Measurements from ENCODE around the gene CCN5. TPM values are rescaled to one million over a fixed set of nuclear protein-coding genes. Genes with fewer than 3 reads are reported as not detected.
"Not testable (repeated sequence)": the region's sequence is repeated elsewhere in the genome, so short reads cannot be mapped to it uniquely, and the experiment has no call there.

Gene CCN5
- total RNA-seq, 1 donor from 2014 or later, result not detected

GRCh38 chr20:44761423-44761822 lies 46.3 kb downstream of the CCN5 start:
- Mint-ChIP-seq H3K36me3 (no peaks in the 10 kb centered on the region), H3K4me3 (no peak overlapping the region), H3K27me3 (ENCODE audit: insufficient read depth, low read depth) (peaks cover 22% of the 10 kb centered on the region), H3K9me3 (no peaks in the 10 kb centered on the region), H3K27ac (no peak overlapping the region), H3K4me1 (peaks cover 31% of the 10 kb centered on the region)
- no peak overlapping the region for H3K4me2 ChIP-seq
- no peak overlapping the region for H3K9ac ChIP-seq
- H4K20me1 ChIP-seq (ENCODE audit: low read depth), result peaks cover 18% of the 10 kb centered on the region
- peaks cover 16% of the 10 kb centered on the region for H3K4me1 ChIP-seq
- H3F3A ChIP-seq (ENCODE audit: low read depth), result peaks cover 5% of the 10 kb centered on the region
- no peaks in the 10 kb centered on the region for H3K36me3 ChIP-seq
- no peak for DNase-seq (ENCODE audit: low spot score)
- no peaks in the 10 kb centered on the region for H3K79me2 ChIP-seq (ENCODE audit: low read depth)
- no peaks in the 10 kb centered on the region for H3K9me3 ChIP-seq (ENCODE audit: low read depth)
- H3K27ac ChIP-seq, result no peak overlapping the region
- H3K4me3 ChIP-seq, result no peak overlapping the region
- H2AFZ ChIP-seq (replicated peaks), result no peak overlapping the region
- TF ChIP-seq EZH2phosphoT487 (IDR thresholded peaks at IDR 0.05) (no peak), EZH2 (IDR thresholded peaks at IDR 0.05) (no peak)
- TF ChIP-seq, protein P1, sequence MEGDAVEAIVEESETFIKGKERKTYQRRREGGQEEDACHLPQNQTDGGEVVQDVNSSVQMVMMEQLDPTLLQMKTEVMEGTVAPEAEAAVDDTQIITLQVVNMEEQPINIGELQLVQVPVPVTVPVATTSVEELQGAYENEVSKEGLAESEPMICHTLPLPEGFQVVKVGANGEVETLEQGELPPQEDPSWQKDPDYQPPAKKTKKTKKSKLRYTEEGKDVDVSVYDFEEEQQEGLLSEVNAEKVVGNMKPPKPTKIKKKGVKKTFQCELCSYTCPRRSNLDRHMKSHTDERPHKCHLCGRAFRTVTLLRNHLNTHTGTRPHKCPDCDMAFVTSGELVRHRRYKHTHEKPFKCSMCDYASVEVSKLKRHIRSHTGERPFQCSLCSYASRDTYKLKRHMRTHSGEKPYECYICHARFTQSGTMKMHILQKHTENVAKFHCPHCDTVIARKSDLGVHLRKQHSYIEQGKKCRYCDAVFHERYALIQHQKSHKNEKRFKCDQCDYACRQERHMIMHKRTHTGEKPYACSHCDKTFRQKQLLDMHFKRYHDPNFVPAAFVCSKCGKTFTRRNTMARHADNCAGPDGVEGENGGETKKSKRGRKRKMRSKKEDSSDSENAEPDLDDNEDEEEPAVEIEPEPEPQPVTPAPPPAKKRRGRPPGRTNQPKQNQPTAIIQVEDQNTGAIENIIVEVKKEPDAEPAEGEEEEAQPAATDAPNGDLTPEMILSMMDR (IDR thresholded peaks at IDR 0.05), result no peak
- H3K27me3 ChIP-seq, result peaks cover 20% of the 10 kb centered on the region

DNA sequence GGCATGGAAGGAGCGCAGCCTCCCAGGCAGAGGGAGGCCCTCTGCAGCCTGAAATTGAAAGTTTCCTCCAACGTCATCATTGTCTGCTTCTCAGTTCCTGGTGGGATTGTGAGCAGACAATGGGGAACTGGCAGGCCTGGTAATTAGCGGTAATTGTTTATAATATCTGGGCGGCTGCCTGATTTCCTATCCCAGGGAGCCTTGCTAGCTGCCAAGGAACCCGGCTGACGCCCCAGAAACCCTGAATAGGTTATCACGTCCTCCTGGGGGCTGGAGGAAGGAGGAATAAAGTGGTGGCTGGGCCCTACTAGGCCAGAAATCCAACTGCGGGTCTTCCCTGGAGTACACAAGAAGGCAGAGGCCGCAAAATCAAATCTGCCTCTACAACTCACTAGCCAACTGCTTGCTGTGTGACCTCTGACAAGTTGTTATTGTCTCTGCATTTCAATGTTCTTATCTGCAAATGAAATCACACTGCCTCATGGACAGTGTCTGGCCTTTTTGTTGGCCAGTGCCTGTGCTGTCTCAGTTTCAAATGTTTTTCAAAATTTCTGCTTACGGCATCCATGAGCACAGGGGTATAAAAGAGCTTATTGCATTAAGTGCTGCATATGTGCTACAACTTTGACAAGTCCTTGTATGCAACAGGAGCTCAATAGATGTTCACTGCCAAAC lies 47.4 kb downstream of the CCN5 start:
- Histone ChIP-seq H3K9me3 (ENCODE audit: low read depth) (no peaks in the 10 kb centered on the region), H3F3A (ENCODE audit: low read depth) (peaks cover 5% of the 10 kb centered on the region), H3K36me3 (no peaks in the 10 kb centered on the region), H3K79me2 (ENCODE audit: low read depth) (no peaks in the 10 kb centered on the region), H3K4me2 (peak overlapping the region; percentile 22), H3K9ac (no peak overlapping the region), H3K27ac (no peak overlapping the region), H3K4me3 (no peak overlapping the region), H3K4me1 (peaks cover 16% of the 10 kb centered on the region), H3K27me3 (peaks cover 20% of the 10 kb centered on the region), H4K20me1 (ENCODE audit: low read depth) (peaks cover 18% of the 10 kb centered on the region), H2AFZ (replicated peaks) (no peak overlapping the region)
- peaks cover 19% of the 10 kb centered on the region for H3K27me3 Mint-ChIP-seq (ENCODE audit: insufficient read depth, low read depth)
- no peaks in the 10 kb centered on the region for H3K36me3 Mint-ChIP-seq
- peak; percentile 27 for DNase-seq (ENCODE audit: low spot score)
- no peak overlapping the region for H3K4me3 Mint-ChIP-seq
- no peak overlapping the region for H3K27ac Mint-ChIP-seq
- no peaks in the 10 kb centered on the region for H3K9me3 Mint-ChIP-seq
- TF ChIP-seq, protein P1 (IDR thresholded peaks at IDR 0.05), result no peak
- no peak for TF ChIP-seq EZH2 (IDR thresholded peaks at IDR 0.05)
- no peak for TF ChIP-seq EZH2phosphoT487 (IDR thresholded peaks at IDR 0.05)
- H3K4me1 Mint-ChIP-seq, result peaks cover 31% of the 10 kb centered on the region

GRCh38 chr20:44763798-44764197 lies 48.6 kb downstream of the CCN5 start:
- not testable (repeated sequence) for H3K36me3 Mint-ChIP-seq; H3K27ac Mint-ChIP-seq; H3K9me3 Mint-ChIP-seq; H3K79me2 ChIP-seq (ENCODE audit: low read depth); H3K9me3 ChIP-seq (ENCODE audit: low read depth); H3K4me2 ChIP-seq; DNase-seq (ENCODE audit: low spot score); H3K4me3 Mint-ChIP-seq; H2AFZ ChIP-seq (replicated peaks); H3K36me3 ChIP-seq; H3K27ac ChIP-seq; H3K4me3 ChIP-seq; H3F3A ChIP-seq (ENCODE audit: low read depth); H3K9ac ChIP-seq
- H3K4me1 Mint-ChIP-seq, result peaks cover 27% of the 10 kb centered on the region
- peaks cover 18% of the 10 kb centered on the region for H4K20me1 ChIP-seq (ENCODE audit: low read depth)
- H3K27me3 ChIP-seq, result peaks cover 20% of the 10 kb centered on the region
- H3K4me1 ChIP-seq, result peaks cover 16% of the 10 kb centered on the region
- H3K27me3 Mint-ChIP-seq (ENCODE audit: insufficient read depth, low read depth), result peaks cover 15% of the 10 kb centered on the region

DNA sequence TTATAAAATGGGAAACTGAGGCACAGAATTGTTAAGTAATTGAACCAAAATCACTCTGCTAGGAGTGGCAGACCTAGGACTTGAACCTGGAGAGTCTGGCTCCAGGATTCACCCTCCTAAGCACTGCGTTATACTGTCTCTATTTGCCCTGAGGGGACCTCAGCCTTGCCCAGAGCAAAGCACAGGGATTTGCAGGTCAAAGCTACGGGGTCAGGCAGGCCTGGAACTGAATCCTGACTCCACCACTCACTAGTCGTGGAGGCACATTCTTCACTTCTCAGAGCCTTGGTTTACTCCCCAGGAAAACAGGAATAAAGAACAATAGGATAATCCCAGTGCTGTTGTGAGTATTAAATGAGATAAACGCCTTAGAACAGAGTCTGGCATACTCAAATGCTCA lies 49.9 kb downstream of the CCN5 start:
- Histone ChIP-seq H3K27me3 (peaks cover 17% of the 10 kb centered on the region), H4K20me1 (ENCODE audit: low read depth) (peaks cover 18% of the 10 kb centered on the region), H3K27ac (no peak overlapping the region), H3F3A (ENCODE audit: low read depth) (peaks cover 5% of the 10 kb centered on the region), H3K4me1 (peaks cover 16% of the 10 kb centered on the region), H3K4me2 (no peak overlapping the region), H3K36me3 (no peaks in the 10 kb centered on the region), H3K9ac (no peak overlapping the region), H3K79me2 (ENCODE audit: low read depth) (no peaks in the 10 kb centered on the region), H3K9me3 (ENCODE audit: low read depth) (no peaks in the 10 kb centered on the region), H3K4me3 (no peak overlapping the region), H2AFZ (replicated peaks) (no peak overlapping the region)
- peak; percentile 35 for DNase-seq (ENCODE audit: low spot score)
- Mint-ChIP-seq H3K36me3 (no peaks in the 10 kb centered on the region), H3K9me3 (no peaks in the 10 kb centered on the region), H3K4me1 (peaks cover 38% of the 10 kb centered on the region), H3K27me3 (ENCODE audit: insufficient read depth, low read depth) (peaks cover 16% of the 10 kb centered on the region), H3K27ac (no peak overlapping the region), H3K4me3 (no peak overlapping the region)
- TF ChIP-seq EZH2phosphoT487 (IDR thresholded peaks at IDR 0.05) (no peak), EZH2 (IDR thresholded peaks at IDR 0.05) (no peak)
- TF ChIP-seq, protein P1 (IDR thresholded peaks at IDR 0.05), result no peak

All from neural progenitor cell (in vitro differentiated cells).